GM18861 (cell line): ENCODE data around the gene PDE8A.
"Not testable (repeated sequence)": the region's sequence is repeated elsewhere in the genome, so short reads cannot be mapped to it uniquely, and the experiment has no call there.

Experiments
- ATAC-seq: cut with Tn5 transposase; IDR thresholded peaks from one replicate; pipeline ENCODE4 v1.9.1; 2021; ENCODE audit not compliant: unreplicated experiment

The PDE8A gene

DNA sequence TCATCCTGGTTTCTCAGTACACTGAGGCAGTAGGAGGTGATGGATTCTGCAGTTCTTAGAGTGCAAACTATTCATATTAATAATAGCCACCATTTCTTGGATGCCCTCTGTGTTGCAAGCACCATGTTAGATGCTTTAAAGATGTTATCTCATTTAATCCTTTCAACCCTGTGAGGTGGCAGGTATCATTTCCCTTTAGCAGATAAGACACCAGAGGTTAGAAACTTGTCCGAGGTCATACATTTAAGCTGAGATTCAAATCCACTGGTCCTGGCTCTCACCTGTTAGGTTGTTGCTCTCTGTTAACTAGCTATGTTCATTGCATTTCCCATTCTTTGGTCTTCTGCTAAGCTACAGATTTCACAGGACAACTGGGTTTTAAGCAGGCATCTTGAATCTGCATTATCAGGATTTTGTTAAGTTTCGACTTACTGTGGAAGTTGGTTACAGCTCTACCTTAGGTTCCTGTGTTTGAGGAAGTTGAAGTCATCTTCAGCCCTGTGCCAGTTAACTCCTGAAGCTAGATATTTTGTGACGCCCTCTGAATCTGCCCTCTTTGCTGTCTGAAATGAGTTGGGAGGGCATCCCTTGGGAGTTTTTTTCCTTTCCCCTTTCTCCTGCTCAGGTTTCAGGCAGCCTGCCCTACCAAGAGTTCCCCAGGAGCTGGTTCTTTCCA lies 6.4 kb downstream of the PDE8A start:
- no peak for ATAC-seq

DNA sequence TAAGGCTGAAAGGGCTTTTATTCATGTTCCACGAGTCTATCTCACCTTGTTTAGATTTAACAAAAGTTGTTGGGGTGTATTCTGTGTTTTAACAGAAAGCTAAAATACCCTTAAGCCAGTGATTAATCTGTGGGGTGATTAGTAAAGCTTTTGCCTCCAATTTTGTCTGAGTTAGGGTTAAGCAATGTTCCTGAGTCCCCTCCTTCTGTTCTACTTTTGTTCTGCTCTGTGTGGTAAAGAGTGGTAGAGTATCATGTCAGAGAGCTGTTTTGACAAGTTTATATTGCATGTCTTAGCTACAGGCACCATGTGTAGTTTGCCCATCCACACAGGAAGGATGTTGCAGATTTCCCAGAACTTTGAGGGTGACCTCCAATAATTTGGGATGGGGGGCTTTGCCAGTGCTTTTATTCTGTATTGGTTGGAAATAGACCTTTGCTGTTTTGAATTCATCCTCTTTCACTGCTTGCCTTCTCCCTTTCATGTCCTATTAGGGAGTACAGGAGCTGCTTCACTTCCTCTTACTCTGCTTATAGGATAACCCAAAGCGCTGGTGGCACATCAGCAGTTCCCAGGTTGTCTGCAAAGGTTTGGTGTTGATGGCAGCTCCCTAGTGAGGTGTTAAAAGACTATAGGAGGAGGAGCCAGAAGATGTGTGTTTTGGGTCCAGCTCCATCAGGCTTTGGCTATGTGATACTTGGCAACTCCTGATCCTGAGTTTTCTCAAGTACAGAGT lies 7.4 kb downstream of the PDE8A start:
- no peak for ATAC-seq

- no peak for ATAC-seq
These were observed 8.9 kb downstream of the PDE8A start for GRCh38 chr15:84990507-84990906.

DNA sequence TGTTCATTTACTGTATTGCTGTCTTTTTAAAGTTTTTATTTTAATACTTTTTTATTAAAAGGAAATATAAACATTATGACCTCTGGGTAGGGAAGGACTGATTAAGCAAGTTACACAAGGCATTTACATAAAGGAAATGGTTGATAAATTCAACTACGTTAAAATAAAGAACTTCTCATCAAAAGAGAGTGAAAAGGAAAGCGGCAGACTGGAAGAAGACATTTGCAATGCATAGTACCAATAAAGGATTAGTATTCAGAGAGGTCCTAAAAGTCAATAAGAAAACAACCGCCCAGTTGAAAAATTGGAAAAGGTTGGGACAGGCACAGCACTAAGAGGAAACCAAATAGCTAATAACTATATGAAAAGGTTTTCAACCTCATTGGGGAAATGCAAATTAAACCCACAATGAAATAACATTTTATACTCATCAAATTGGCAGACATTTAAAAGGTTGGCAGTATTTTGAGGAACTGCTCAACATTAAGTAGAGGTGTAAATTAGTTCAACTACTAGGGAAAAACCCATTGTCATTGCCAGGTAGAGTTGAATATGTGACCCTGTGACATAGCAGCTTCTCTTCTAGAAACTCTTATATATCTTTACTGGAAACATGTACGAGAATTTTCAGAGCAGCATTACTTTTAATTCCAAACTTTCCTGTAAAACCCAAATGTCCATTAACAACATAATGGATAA lies 9.5 kb downstream of the PDE8A start:
- ATAC-seq, result no peak

DNA sequence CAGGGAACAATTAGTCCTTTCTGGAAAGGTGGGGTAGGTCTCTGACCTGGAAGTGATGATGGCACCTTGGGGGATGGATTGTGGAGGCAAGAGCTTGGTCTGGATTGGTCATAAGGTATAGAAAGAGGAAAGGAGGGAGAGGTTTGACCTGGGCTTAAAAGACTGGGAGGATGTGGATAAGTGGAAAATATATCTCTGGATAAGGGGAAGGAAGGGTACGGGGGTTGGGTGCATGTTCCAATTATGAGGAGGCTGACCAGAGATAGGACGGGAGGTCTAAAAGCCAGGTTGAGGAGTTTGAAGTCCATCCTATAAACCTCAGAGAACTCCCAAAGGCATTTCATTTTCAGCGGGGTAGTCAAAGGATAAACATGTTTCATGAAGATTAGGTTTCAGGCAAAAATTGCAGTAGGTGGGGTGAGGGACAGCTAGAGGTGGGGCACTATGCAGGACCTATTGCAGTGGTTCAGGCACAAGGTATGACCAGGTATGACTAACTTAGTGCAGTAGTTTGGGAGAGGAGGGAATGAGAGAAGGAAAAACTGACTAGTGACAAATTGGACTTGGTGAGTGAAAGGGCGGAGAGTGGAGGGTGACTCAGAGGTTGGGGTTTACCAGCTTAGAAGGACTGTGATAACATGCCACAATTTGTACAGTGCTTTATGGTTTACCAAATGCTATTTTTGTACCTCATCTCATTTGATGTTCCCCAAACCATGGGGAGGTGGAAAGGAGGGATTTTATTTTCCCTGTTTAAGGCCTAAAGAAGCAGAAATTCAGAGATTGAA lies 10.7 kb downstream of the PDE8A start:
- no peak for ATAC-seq

DNA sequence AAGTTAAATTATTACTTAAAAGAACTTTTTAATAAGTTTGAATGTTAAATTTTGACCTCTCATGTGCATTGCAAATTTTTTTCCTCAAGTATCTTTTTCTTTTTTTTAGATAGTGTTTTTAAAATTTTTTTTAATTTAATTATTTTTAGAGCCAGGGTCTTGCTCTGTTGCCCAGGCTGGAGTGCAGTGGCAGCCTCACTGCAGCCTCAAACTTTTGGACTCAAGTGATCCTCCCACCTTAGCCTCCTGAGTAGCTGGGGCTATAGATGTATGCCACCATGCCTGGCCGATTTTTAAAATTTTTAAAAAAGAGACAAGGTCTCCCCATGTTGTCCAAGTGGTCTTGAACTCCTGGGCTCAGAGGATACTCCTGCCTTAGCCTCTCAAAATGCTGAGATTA lies 14.4 kb downstream of the PDE8A start:
- no peak for ATAC-seq

- ATAC-seq, result not testable (repeated sequence)
These were observed 15.1 kb downstream of the PDE8A start for GRCh38 chr15:84996714-84997113.

- ATAC-seq, result not testable (repeated sequence)
These were observed 15.6 kb downstream of the PDE8A start for GRCh38 chr15:84997214-84997613.

DNA sequence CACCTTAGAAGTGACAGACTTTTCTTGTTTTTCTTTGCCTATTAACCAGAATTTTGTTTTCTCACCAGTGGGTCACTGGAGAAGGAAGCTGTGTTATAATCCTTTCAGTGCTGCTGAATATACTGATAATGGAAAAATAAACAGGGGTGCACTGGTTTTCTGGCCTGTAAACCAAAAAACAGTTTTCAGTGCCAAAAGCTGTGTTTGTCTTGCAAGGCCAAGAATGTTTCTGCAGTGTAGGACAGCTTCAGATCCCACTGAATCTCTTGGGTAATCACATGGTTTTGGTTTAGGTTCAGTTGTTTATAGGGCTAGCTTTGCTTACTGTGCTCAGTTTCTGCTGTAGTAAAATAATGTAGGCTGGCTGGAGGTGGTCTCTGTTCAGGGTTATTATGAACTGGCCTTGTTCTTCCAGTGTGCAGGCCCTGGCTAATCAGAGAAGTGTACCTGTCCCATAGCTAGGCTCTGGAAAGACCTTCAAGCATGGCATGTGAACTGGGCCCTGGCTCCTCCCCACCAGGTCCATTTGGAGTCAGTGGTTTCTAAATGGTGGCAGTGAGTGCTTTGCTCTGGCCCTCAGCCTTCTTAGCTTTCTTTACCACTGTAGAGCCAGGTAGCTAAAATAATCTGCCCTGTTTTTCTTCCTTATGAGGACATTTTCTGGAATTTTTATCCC lies 18.7 kb downstream of the PDE8A start:
- no peak for ATAC-seq

DNA sequence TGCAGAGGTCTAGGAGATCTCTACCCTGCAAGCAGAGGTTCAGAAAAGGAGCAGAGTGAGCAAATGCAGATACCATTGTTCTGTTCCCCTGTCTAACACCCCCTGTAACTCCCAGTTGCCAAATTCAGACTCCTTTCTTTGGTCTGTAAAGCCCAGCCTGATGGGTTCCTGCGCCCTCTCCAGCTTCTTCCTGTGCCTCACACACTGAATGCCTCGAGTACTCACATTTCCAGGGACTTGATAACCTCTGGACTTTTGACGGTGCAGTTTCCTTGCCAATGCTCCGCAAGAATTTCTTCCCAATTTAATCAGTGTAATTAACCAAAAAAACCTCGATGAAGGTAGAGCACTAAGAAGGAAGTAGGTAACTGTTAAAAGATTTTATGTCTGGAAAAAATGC lies 19.3 kb downstream of the PDE8A start:
- no peak for ATAC-seq

- no peak for ATAC-seq
These were observed 20.9 kb downstream of the PDE8A start for GRCh38 chr15:85002517-85002916.

GRCh38 chr15:85003593-85004312 lies 22.1 kb downstream of the PDE8A start:
- ATAC-seq, result no peak

- no peak for ATAC-seq
These were observed 22.9 kb downstream of the PDE8A start for GRCh38 chr15:85004550-85004949.

DNA sequence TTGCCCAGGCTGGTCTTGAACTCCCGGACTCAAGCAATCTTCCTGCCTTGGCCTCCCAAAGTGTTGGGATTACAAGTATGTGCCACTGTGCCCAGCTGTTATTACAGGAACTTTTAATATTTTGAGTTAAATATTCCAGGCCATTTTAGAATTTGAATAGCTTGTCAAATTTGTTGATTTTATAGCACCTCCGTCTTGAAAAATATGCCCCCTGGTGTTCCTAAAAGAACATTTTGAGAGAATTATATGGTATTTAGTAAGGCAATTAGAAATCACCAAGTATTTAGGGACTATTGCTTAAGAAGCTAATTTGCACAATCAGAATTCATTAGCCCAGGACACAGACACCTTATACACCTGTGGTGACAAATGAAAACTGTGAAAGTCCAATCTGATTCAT lies 23.7 kb downstream of the PDE8A start:
- ATAC-seq, result no peak

DNA sequence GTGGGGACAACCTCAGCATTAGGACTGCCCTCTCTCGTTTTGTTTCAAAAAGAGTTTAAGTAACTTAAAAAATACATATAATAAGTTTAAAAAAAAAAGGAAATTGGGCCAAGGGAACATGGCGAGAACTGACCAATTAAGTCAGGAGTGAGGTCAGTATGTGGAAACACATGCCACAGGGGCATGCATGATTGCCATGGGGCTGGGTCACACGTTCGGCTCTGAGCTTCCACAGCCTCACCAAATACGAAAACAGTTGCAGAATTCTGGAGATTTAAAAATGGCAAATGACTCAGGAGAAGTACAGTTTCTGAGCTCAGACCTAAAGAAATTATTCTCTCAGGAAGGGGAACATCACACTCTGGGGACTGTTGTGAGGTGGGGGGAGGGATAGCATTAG lies 24.1 kb downstream of the PDE8A start:
- ATAC-seq, result no peak

DNA sequence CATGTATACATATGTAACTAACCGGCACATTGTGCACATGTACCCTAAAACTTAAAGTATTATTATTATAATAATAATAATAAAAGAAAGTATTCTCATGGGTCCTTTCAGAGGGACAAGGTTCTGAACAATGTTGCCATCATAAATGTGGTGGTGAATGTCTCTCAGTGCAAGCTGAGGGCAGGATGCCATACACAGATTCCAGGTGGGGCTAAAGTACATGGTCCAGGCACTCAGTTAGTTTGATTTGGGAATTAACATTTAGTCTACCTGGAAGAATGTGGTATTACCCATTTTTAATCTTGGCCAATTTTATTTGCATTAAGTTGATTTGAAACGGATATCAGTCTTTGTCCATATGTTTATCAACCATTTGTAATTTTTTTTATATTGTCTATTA lies 24.5 kb downstream of the PDE8A start:
- no peak for ATAC-seq

GRCh38 chr15:85006655-85007054 lies 25.0 kb downstream of the PDE8A start:
- no peak for ATAC-seq

DNA sequence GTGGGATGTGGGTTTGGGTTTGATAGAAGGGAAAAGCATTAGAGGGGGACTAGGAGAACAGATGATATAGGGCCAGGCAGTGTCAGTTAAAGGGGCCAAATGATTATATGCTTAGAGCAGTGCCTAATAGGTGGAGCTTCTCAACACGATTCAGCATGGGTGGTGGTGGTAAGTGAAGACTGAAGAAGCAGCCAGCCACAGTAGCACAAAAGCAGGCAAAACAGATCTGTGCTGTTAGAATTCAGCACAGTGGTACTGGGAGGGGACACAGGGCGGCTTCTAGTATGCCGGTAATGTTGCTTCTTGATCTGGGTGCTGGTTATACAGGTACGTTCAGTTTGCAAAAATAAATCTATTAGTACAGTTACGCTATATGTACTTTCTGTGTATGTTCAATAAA lies 25.5 kb downstream of the PDE8A start:
- ATAC-seq, result no peak

DNA sequence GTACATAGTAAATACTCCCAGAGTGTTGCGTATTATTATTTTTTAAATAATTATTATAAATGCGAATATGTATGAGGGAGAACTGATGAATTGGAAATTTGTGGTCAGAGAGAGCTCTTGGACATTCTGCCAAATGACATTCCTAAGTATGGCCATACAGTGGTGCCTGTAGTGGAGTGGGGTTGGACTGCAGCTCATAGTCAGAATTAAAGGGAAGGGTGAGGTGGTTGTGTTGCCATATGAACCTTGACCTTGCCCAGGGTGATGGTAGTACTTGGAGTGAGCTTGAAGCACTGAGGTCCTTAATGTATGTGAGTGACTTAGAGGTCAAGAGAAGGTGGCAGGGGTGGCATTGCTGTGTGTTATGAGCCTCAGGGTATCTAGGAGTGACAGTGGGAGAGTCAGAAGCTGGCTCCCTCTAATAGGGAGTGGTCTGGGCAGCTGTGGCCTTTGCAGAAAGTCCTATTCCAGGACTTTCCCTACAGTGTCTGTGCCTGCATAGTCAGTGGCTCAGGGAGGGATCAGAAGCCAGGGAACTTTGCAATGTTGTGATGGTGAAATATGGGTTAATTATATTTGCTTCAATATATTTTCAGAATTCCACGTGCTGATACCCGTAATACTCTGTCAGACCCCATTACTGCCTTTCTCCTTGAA lies 26.2 kb downstream of the PDE8A start:
- ATAC-seq, result no peak
